Measurements from ENCODE around the gene RNF14. TPM values are rescaled to one million over a fixed set of nuclear protein-coding genes. Genes with fewer than 3 reads are reported as not detected.

Gene RNF14
- total and polyA plus RNA-seq, 9 of the 15 experiments (the other 6 are each of a cell fraction or from before 2014, with no cell fraction given) = 36.3 to 140 (median 75.1) TPM

- no peak for TF ChIP-seq FOXA1 (IDR thresholded peaks at IDR 0.05; ENCODE audit: borderline replicate concordance)
- TF ChIP-seq MXI1 (IDR thresholded peaks at IDR 0.05; ENCODE audit: low read depth, low read length) = no peak
- no peak for TF ChIP-seq GTF2B (IDR thresholded peaks at IDR 0.05; ENCODE audit: extremely low read depth, insufficient read length)
- no peak for TF ChIP-seq TRIM24 (IDR thresholded peaks at IDR 0.05)
- no peak for TF ChIP-seq FOSL1 (tag; conservative IDR thresholded peaks at IDR 0.05)
- no peak for TF ChIP-seq ZNF212 (CRISPR knock-in tag; IDR thresholded peaks at IDR 0.05)
- TF ChIP-seq SMC3 (conservative IDR thresholded peaks at IDR 0.05; ENCODE audit: insufficient read depth, low read depth, low read length) = peak; percentile 32; the same call in 1 of the 2 replicates
- no peak for TF ChIP-seq MAZ (CRISPR knock-in tag; conservative IDR thresholded peaks at IDR 0.05 in 1 of 2, IDR thresholded peaks at IDR 0.05 in 1 of 2)
- TF ChIP-seq BCOR (IDR thresholded peaks at IDR 0.05) = 0 out of 2 replicates have a peak, but pooled peaks have one; percentile 22
- peak; percentile 44 for TF ChIP-seq RBM25 (IDR thresholded peaks at IDR 0.05; ENCODE audit: low read depth, low read length, severe bottlenecking)
- peak; percentile 65 to 82 (median 71) for TF ChIP-seq CTCF (IDR thresholded peaks at IDR 0.05 in 2 of 3, conservative IDR thresholded peaks at IDR 0.05 in 1 of 3; ENCODE audit: insufficient read depth in 2 of 3, low read depth in 1 of 3, low read length in 3 of 3)
- TF ChIP-seq ZNF586 (CRISPR knock-in tag; conservative IDR thresholded peaks at IDR 0.05) = no peak
- no peak for TF ChIP-seq NFRKB (IDR thresholded peaks at IDR 0.05; ENCODE audit: low read depth)
- TF ChIP-seq YY1 (IDR thresholded peaks at IDR 0.05; ENCODE audit: borderline replicate concordance in 1 of 3, control insufficient read depth in 1 of 3, extremely low read depth in 1 of 3, insufficient read depth in 3 of 3, insufficient read length in 1 of 3, insufficient replicate concordance in 2 of 3, low read depth in 1 of 3, low read length in 2 of 3) = no peak
- peak; percentile 80 to 84 for TF ChIP-seq KDM1A (IDR thresholded peaks at IDR 0.05)
- TF ChIP-seq KAT2B (IDR thresholded peaks at IDR 0.05; ENCODE audit: low read depth, low read length) = no peak
- TF ChIP-seq CTBP1 (IDR thresholded peaks at IDR 0.05; ENCODE audit: borderline replicate concordance) = peak; percentile 34; the same call in 1 of the 2 replicates
- TF ChIP-seq ZBTB17 (CRISPR knock-in tag; IDR thresholded peaks at IDR 0.05) = no peak
- no peak for TF ChIP-seq ZNF316 (IDR thresholded peaks at IDR 0.05)
- no peak for TF ChIP-seq RBM34 (IDR thresholded peaks at IDR 0.05; ENCODE audit: borderline replicate concordance, insufficient read depth, low read length)
- no peak for TF ChIP-seq SPI1 (IDR thresholded peaks at IDR 0.05; ENCODE audit: borderline replicate concordance, low read depth, low read length)
- no peak for TF ChIP-seq E4F1 (CRISPR knock-in tag; IDR thresholded peaks at IDR 0.05; ENCODE audit: borderline replicate concordance)
- TF ChIP-seq HNRNPUL1 (IDR thresholded peaks at IDR 0.05; ENCODE audit: low read length) = no peak
Observed at GRCh38 chr5:142012186-142012785, 43.4 kb downstream of the RNF14 start (continued).

All from K562 (cell line).